ENCODE data around the gene NDST3.

DNA sequence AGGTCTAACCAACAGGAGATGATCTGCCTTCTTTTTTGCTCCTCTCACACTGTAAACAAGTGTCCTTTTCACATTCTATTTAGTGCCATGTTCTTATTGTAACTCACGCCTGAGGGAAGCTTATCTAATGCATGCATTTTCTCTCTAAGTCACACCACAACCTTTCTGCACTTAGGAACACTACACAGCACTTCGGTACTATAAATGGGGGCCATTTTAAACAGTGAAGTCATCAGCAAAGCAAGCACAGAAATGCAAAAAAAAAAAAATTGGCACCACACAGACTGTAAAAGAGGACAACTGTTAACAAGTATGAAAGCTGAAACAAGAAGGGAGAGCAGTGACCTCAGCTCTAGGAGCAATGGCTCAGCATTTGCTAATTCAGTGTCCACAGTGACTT lies 273.4 kb downstream of the NDST3 start:
- TF ChIP-seq, protein P1, sequence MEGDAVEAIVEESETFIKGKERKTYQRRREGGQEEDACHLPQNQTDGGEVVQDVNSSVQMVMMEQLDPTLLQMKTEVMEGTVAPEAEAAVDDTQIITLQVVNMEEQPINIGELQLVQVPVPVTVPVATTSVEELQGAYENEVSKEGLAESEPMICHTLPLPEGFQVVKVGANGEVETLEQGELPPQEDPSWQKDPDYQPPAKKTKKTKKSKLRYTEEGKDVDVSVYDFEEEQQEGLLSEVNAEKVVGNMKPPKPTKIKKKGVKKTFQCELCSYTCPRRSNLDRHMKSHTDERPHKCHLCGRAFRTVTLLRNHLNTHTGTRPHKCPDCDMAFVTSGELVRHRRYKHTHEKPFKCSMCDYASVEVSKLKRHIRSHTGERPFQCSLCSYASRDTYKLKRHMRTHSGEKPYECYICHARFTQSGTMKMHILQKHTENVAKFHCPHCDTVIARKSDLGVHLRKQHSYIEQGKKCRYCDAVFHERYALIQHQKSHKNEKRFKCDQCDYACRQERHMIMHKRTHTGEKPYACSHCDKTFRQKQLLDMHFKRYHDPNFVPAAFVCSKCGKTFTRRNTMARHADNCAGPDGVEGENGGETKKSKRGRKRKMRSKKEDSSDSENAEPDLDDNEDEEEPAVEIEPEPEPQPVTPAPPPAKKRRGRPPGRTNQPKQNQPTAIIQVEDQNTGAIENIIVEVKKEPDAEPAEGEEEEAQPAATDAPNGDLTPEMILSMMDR (IDR thresholded peaks at IDR 0.05): no peak
- no peak for TF ChIP-seq POLR2A (IDR thresholded peaks at IDR 0.05)
